ENCODE measurements around the gene COX7C.

The COX7C gene

DNA sequence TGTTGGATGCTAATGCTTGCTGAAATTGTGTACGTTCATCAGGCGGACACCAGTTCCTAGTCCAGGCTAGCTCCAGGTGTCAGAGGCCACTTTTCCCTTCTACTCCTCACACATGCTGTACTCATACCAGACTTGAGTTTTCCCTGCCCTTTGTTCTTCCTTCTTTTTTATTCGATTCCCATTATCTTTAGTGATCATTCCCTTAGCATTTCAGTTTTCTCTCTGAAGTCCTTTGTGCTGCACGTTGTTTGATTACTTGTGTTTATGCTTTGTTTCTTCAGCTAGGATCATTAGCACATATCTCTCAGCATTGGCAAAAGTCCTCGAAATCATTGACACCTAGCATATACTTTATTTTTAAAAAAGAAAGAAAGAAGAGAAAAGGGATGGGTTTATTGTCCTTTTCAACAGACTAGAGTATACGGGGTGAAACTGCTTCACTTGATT lies 409 bp upstream of the COX7C start:
- no peaks in the 10 kb centered on the region for H3K27me3 ChIP-seq (ENCODE audit: control insufficient read depth, insufficient read depth, low read length, poor library complexity, severe bottlenecking)
- no peaks in the 10 kb centered on the region for H3K9me3 ChIP-seq (ENCODE audit: control insufficient read depth, low read length)
- WGBS, 2 experiments: 76 to 81% methylated on average over 4 to 5 of the region's 6 CpGs
- H3K27ac ChIP-seq (ENCODE audit: insufficient read depth, low read depth, low read length, poor library complexity, severe bottlenecking): no peak overlapping the region
- H3K4me1 ChIP-seq (ENCODE audit: control insufficient read depth, insufficient read depth, low read length): no peaks in the 10 kb centered on the region
- H3K4me3 ChIP-seq (ENCODE audit: insufficient read depth, low read depth, low read length): peak overlapping the region; percentile 100
- H3K36me3 ChIP-seq (ENCODE audit: control insufficient read depth, insufficient read depth, low read length): peaks cover 14% of the 10 kb centered on the region

DNA sequence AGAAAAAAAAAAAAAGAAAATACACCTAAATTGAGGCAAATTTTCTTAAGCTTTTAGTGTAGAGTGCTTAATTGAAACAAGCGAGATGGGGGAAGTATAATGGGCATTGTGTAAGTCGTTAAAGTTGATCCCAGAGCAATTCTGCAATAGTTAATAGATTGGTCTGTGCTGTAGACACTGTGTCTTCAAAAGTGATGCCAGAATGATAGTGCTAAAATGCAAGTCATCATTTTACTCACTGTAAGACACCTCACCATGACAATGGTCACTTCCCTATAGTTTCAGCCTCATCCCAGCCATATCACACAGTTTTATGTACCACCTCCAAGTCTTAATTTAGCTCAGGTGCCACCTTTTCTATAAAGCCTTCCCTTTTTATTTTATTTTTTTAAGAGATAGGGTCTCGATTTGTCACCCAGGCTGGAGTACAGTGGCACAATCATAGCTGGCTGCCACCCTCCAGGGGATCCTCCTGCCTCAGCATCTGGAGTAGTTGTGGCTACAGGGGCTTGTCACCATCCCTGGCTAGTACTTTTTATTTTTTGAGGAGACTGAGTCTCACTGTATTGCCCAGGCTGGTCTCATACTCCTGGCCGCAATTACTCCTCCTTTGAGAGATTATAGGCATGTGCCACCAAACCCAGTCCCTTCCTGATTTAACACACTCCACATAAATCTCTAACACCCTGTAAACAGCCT lies 6.2 kb downstream of the COX7C start:
- no peak overlapping the region for H3K4me3 ChIP-seq (ENCODE audit: insufficient read depth, low read depth, low read length)
- no peaks in the 10 kb centered on the region for H3K4me1 ChIP-seq (ENCODE audit: control insufficient read depth, insufficient read depth, low read length)
- 94 to 95% methylated on average over 4 of the region's 4 CpGs for WGBS, 2 experiments
- peaks cover 14% of the 10 kb centered on the region for H3K36me3 ChIP-seq (ENCODE audit: control insufficient read depth, insufficient read depth, low read length)
- H3K27me3 ChIP-seq (ENCODE audit: control insufficient read depth, insufficient read depth, low read length, poor library complexity, severe bottlenecking): no peaks in the 10 kb centered on the region
- no peaks in the 10 kb centered on the region for H3K9me3 ChIP-seq (ENCODE audit: control insufficient read depth, low read length)
- H3K27ac ChIP-seq (ENCODE audit: insufficient read depth, low read depth, low read length, poor library complexity, severe bottlenecking): no peak overlapping the region

DNA sequence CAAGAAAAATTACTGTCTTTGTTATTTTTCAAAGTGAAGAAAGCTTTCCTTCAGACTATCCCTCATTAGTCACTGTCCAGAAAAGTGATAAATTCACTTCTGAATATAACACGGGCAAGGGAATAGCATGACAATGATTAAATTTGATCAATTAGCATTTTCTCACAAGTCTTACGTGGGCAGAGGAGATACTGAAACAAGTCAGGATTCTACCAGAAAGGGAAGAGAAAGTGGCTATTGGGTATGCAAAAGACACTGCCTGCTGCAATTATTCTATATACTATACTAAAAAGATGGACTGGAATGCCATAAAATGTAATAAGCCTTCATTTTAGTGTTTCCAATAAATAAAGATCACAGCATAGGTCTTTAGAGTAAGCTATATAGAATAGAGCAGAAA lies 7.4 kb downstream of the COX7C start:
- Histone ChIP-seq H3K4me1 (ENCODE audit: control insufficient read depth, insufficient read depth, low read length) (no peaks in the 10 kb centered on the region), H3K27ac (ENCODE audit: insufficient read depth, low read depth, low read length, poor library complexity, severe bottlenecking) (no peak overlapping the region), H3K36me3 (ENCODE audit: control insufficient read depth, insufficient read depth, low read length) (peaks cover 5% of the 10 kb centered on the region), H3K27me3 (ENCODE audit: control insufficient read depth, insufficient read depth, low read length, poor library complexity, severe bottlenecking) (no peaks in the 10 kb centered on the region), H3K4me3 (ENCODE audit: insufficient read depth, low read depth, low read length) (no peak overlapping the region), H3K9me3 (ENCODE audit: control insufficient read depth, low read length) (no peaks in the 10 kb centered on the region)
- 77 to 92% methylated on average over 2 of the region's 2 CpGs for WGBS, 2 experiments

DNA sequence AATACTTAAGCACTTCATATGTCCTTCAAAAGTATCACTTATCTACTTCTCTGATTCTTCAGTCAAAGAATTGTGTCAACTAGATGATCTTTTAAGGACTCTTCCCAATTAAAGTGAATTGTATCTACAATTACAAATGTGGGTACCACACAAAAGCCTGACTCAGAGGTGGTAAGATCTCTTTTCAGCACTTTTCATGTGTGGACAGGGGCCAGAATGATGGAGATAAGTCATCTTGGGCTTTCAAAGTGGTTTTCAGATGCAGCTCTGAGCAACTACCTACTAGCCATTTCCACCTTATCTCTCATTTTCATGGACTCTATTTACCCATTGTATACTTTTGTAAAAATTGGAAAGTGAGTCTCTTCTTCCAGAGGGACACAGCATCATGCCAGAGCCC lies 8.4 kb downstream of the COX7C start:
- Histone ChIP-seq H3K36me3 (ENCODE audit: control insufficient read depth, insufficient read depth, low read length) (no peaks in the 10 kb centered on the region), H3K4me1 (ENCODE audit: control insufficient read depth, insufficient read depth, low read length) (no peaks in the 10 kb centered on the region), H3K9me3 (ENCODE audit: control insufficient read depth, low read length) (no peaks in the 10 kb centered on the region), H3K27ac (ENCODE audit: insufficient read depth, low read depth, low read length, poor library complexity, severe bottlenecking) (no peak overlapping the region), H3K4me3 (ENCODE audit: insufficient read depth, low read depth, low read length) (no peak overlapping the region), H3K27me3 (ENCODE audit: control insufficient read depth, insufficient read depth, low read length, poor library complexity, severe bottlenecking) (no peaks in the 10 kb centered on the region)

DNA sequence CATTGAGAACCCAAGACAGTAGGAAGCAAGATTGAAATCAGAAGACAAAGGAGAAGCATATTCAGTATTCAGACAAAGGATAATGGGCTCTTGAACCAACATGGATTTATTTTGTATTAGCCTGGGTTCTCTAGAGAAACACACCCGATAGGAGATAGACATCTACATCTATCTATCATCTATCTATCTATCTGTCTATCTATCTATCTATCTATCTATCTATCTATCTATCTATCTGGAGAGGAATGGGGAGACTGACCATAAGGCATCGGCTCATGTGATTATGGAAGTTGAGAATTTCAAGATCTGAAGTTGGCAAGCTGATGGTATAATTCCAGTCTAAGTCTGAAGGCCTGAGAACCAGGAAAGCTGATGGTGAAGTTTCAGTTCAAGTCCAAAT lies 13.4 kb downstream of the COX7C start:
- Histone ChIP-seq H3K36me3 (ENCODE audit: control insufficient read depth, insufficient read depth, low read length) (no peaks in the 10 kb centered on the region), H3K27ac (ENCODE audit: insufficient read depth, low read depth, low read length, poor library complexity, severe bottlenecking) (no peak overlapping the region), H3K9me3 (ENCODE audit: control insufficient read depth, low read length) (no peaks in the 10 kb centered on the region), H3K4me3 (ENCODE audit: insufficient read depth, low read depth, low read length) (no peak overlapping the region), H3K27me3 (ENCODE audit: control insufficient read depth, insufficient read depth, low read length, poor library complexity, severe bottlenecking) (no peaks in the 10 kb centered on the region), H3K4me1 (ENCODE audit: control insufficient read depth, insufficient read depth, low read length) (no peaks in the 10 kb centered on the region)
- 92 to 99% methylated on average over 2 of the region's 2 CpGs for WGBS, 2 experiments

DNA sequence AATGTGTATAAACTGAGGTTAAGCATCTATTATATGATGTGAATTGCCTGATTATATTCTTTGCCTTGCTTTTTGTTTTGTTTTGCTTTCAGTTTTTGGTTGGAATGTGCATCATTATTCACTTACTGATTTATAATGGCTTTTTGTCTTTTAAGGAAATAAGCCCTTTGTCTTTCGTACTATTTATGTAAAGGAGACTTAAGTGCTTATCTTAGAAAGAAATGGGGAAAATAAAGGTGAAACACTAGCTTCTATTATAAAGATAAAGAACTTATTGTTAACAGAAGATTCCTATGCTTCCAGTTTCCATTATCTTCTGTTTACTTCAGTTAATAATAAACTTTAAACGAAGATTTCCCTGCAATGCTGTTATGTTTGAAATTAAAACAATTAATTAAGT lies 23.3 kb downstream of the COX7C start:
- Histone ChIP-seq H3K9me3 (ENCODE audit: control insufficient read depth, low read length) (no peaks in the 10 kb centered on the region), H3K27ac (ENCODE audit: insufficient read depth, low read depth, low read length, poor library complexity, severe bottlenecking) (no peak overlapping the region)
- 43% methylated on average over 1 of the region's 2 CpGs; no CpG with 5 or more reads in 1 of the 2 experiments for WGBS, 2 experiments

DNA sequence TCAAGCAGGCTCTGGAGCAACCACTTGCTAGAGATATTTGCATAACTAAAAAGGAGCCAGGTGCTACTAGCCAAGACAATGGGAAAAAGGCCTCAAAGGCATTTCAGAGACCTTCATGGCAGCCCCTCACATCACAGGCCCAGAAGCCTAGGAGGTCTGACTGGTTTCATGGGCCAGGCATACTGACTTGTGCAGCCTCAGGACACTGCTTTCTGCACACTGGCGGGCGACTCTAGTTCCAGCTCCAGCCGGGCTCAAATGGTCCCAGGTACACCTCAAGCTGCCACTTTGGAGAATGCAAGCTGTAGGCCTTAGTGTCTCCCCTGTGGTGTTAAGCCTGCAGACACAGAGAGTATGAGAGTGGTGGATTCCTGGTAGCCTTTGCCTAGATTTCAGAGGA lies 27.1 kb downstream of the COX7C start:
- Histone ChIP-seq H3K4me3 (ENCODE audit: insufficient read depth, low read depth, low read length) (no peak overlapping the region), H3K36me3 (ENCODE audit: control insufficient read depth, insufficient read depth, low read length) (no peaks in the 10 kb centered on the region), H3K9me3 (ENCODE audit: control insufficient read depth, low read length) (no peaks in the 10 kb centered on the region), H3K27ac (ENCODE audit: insufficient read depth, low read depth, low read length, poor library complexity, severe bottlenecking) (no peak overlapping the region), H3K27me3 (ENCODE audit: control insufficient read depth, insufficient read depth, low read length, poor library complexity, severe bottlenecking) (no peaks in the 10 kb centered on the region), H3K4me1 (ENCODE audit: control insufficient read depth, insufficient read depth, low read length) (no peaks in the 10 kb centered on the region)
- 88 to 90% methylated on average over 3 of the region's 3 CpGs for WGBS, 2 experiments

More for the DNA sequence above, 23.3 kb downstream of the COX7C start:
- H3K36me3 ChIP-seq (ENCODE audit: control insufficient read depth, insufficient read depth, low read length): no peaks in the 10 kb centered on the region
- no peak overlapping the region for H3K4me3 ChIP-seq (ENCODE audit: insufficient read depth, low read depth, low read length)
- no peaks in the 10 kb centered on the region for H3K4me1 ChIP-seq (ENCODE audit: control insufficient read depth, insufficient read depth, low read length)
- no peaks in the 10 kb centered on the region for H3K27me3 ChIP-seq (ENCODE audit: control insufficient read depth, insufficient read depth, low read length, poor library complexity, severe bottlenecking)

DNA sequence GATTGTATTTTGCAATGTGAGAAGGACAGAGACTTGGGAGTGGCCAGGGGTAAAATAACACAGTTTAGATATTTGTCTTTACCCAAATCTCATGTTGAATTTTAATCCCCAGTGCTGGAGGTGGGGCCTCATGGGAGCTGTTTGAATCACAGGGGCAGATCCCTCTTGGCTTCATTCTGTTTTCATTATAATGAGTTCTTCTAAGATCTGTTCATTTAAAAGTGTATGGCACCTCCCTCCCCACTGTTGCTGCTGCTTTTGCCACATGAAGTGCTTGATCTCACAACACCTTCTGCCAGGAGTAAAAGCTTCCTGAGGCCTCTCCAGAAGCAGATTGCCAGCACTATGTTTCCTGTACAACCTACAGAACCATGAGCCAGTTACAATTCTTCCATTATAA lies 28.1 kb downstream of the COX7C start:
- H3K36me3 ChIP-seq (ENCODE audit: control insufficient read depth, insufficient read depth, low read length): no peaks in the 10 kb centered on the region
- H3K4me1 ChIP-seq (ENCODE audit: control insufficient read depth, insufficient read depth, low read length): no peaks in the 10 kb centered on the region
- no peaks in the 10 kb centered on the region for H3K9me3 ChIP-seq (ENCODE audit: control insufficient read depth, low read length)

DNA sequence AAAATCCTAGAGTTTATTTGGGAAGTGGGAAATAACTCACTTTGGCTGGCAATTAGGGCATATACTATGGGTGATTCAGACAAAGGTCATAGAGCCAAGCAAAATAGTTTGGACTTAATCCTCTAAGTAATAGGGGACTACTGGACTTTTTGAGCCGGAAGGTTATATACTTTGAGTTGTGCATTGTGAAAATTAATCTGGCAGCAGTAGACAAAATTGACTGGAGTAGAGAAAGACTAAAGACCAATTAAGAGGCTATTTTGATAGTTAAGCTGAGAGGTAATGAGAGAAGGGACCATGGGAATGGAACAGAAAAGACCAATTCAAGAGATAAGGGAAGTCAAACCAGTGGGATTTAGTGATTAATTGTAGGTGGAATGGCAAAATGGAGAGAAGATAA lies 28.9 kb downstream of the COX7C start:
- Histone ChIP-seq H3K4me1 (ENCODE audit: control insufficient read depth, insufficient read depth, low read length) (no peaks in the 10 kb centered on the region), H3K36me3 (ENCODE audit: control insufficient read depth, insufficient read depth, low read length) (no peaks in the 10 kb centered on the region), H3K4me3 (ENCODE audit: insufficient read depth, low read depth, low read length) (no peak overlapping the region), H3K27me3 (ENCODE audit: control insufficient read depth, insufficient read depth, low read length, poor library complexity, severe bottlenecking) (no peaks in the 10 kb centered on the region), H3K9me3 (ENCODE audit: control insufficient read depth, low read length) (no peaks in the 10 kb centered on the region), H3K27ac (ENCODE audit: insufficient read depth, low read depth, low read length, poor library complexity, severe bottlenecking) (no peak overlapping the region)
- WGBS, 2 experiments: 93 to 97% methylated on average over 1 of the region's 1 CpG

More for the DNA sequence above, 28.1 kb downstream of the COX7C start:
- H3K27ac ChIP-seq (ENCODE audit: insufficient read depth, low read depth, low read length, poor library complexity, severe bottlenecking): no peak overlapping the region
- H3K4me3 ChIP-seq (ENCODE audit: insufficient read depth, low read depth, low read length): no peak overlapping the region
- H3K27me3 ChIP-seq (ENCODE audit: control insufficient read depth, insufficient read depth, low read length, poor library complexity, severe bottlenecking): no peaks in the 10 kb centered on the region

DNA sequence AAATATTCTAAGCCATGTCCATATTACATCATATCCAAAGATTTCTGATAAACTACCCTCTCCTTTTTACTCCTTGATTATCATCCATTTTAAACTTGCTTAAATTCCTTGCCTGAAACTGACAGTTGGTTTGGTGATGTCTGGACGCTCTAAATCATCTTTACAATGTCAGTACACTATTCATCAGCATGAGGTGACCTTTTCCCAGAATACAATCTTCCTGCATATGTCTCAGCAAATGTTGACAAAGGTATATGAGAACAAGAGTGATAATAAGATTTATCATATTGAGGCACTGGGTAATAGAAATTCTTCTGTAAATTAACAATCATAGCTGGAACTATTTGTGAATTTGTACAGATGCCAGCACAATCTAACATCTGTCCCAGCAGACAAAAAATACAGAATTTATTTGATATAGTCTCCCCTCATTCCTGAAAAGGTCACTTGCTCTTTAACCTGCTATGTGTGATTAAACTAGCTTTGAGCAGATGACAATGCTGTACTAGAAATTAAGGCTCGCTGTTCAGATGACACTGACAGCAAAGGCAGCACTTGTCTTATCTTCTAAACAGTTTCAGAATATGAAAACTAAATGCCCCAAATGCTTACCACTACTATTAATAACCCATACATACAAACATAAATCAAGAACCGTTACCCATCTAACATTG lies 32.2 kb downstream of the COX7C start:
- no peak overlapping the region for H3K4me3 ChIP-seq (ENCODE audit: insufficient read depth, low read depth, low read length)
- no peak overlapping the region for H3K27ac ChIP-seq (ENCODE audit: insufficient read depth, low read depth, low read length, poor library complexity, severe bottlenecking)
- no peaks in the 10 kb centered on the region for H3K36me3 ChIP-seq (ENCODE audit: control insufficient read depth, insufficient read depth, low read length)
- WGBS, 2 experiments: 94 to 95% methylated on average over 3 of the region's 3 CpGs
- no peaks in the 10 kb centered on the region for H3K4me1 ChIP-seq (ENCODE audit: control insufficient read depth, insufficient read depth, low read length)
- no peaks in the 10 kb centered on the region for H3K9me3 ChIP-seq (ENCODE audit: control insufficient read depth, low read length)
- no peaks in the 10 kb centered on the region for H3K27me3 ChIP-seq (ENCODE audit: control insufficient read depth, insufficient read depth, low read length, poor library complexity, severe bottlenecking)

Measured in ectodermal cell (in vitro differentiated cells).